22Rv1 (cell line): ENCODE data around the gene PHF24.

Experiments
- H3K27ac ChIP-seq: fragments of 450-650 bp; 2 replicates; pipeline ENCODE4 v1.5.1; 2017
- CTCF ChIP-seq: fragments of 450-650 bp; IDR thresholded peaks from 2 replicates; pipeline ENCODE4 v1.5.1; 2017; ENCODE audit warnings: mild to moderate bottlenecking
- ZFX ChIP-seq: fragments of 450-650 bp; IDR thresholded peaks from 2 replicates; pipeline ENCODE4 v1.6.1; 2017; ENCODE audit warnings: antibody characterized with exemption, borderline replicate concordance

PHF24 gene

GRCh38 chr9:34985311-34985899 lies 27.3 kb downstream of the PHF24 start:
- TF ChIP-seq ZFX (no peak), CTCF (peak; percentile 89)
- H3K27ac ChIP-seq: no peak overlapping the region

DNA sequence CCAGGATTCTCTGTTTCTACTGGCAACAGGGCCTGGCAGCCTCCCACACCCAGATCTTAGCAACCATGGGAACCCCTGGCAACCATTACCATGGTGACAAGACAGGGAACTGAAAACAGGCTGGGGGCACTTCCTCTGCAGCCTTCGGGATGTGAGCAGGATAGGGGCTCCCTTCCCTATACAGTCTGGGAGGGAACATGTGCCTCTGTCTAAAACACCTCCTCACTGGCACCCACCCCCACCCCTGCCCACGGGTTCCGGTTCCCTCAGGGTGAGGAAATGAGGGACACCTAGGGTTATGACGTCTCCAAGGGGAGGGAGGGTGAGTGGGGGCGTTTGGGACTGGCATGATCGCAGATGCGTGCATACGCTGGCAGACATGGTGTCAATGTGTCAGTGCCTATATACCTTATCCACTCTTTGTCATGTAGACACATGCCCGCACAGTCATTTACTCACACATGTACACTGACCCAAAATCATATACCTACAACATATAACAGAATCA lies 28.5 kb downstream of the PHF24 start:
- no peak overlapping the region for H3K27ac ChIP-seq

GRCh38 chr9:34987160-34987901 lies 29.2 kb downstream of the PHF24 start:
- 0 out of 2 replicates have a peak overlapping the region, but pooled peaks have one; percentile 20 for H3K27ac ChIP-seq
- TF ChIP-seq ZFX: no peak
- no peak for TF ChIP-seq CTCF

More for the DNA sequence above, 28.5 kb downstream of the PHF24 start:
- TF ChIP-seq ZFX (no peak), CTCF (no peak)

DNA sequence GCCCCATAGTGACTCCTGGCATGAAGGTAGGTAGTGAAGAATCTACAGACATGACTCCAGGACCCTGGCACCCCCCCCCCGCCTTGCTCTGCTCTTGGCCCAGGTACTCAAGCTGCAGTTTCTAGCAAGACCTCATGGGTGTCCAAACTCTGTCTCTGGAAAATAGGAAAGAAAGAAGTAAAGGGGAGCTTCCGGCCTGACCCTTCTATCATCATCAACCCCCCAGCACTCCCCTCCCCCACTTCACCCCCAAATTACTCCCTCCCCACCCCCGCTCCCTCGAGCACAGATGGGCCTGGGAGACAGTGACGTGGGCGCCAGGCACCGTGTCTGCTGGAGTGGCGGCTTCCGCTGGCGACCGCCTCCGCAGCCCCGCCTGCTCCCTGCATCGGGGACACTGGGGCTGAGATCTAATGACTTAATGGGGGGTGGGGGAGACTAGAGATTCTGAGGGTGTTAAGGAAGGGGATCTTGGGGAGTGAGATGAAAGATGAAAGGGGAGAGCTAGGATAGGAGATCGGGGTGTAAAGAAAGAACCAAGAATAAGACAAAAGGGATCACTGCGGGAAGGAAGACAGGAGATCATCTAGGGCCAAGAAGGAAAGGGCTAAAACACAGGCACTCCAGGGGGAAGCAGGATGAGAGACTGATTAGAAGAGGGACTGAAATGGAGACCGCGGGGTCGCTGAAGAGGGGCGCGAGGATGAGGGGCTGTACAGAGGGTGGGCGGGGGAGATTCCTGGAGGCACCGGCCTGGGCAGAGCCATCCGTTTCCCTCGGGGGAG lies 30.3 kb downstream of the PHF24 start:
- peak overlapping the region; percentile 72 for H3K27ac ChIP-seq
- TF ChIP-seq ZFX (no peak), CTCF (no peak)

DNA sequence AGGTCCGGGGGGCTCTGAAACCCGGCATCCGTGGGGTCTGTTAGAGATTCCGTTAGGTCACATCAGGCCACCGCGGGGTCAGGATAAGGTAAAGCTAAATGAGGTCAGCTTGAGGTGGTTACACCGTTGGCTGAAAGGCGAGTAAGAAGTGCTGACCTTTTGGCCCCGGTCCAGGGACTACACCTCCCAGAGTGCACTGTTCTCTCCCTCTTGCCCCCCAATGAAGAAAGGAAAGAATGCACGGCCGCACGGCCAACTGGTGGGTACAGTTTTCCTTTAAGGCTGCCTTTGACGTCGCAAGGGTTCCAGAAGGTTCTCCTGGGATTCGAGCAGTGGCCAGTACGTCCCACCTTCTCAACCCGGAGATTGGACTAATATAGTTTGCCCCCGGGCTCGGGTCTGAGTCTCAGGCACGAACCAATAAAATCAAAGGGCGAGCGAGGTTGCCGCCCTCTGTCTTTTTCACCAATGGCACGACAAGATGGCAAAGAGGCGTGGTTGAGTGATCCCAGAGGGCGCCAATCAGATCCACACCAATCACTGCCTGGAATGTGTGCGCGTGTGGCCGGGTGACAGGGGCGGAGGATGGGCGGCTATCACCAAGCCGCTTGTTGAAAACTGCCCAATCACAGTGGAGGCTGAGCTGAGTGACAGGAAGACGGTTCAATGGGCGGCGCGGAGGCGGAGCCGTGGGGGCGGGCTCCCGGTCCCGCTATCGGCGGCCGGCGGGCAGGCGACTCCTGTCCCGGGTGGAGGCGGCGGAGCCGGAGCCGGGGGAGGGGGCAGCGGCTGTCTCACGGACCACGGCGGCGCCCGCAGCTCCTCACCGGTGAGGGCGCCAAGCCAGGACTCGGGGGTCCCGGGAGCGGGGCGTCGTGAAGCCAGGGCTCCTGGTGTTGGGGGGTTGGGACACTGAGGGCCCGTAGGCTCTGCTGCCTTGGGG lies 31.2 kb downstream of the PHF24 start, which contains the start of gene DNAJB5:
Gene DNAJB5 (plus strand): TSS at position 743 of the 943 bp plus-strand sequence. CDS start 886 bp downstream, outside the sequence.
- peak within 1 kb of the TSS; percentile 72 for H3K27ac ChIP-seq

More for the DNA sequence above, 31.2 kb downstream of the PHF24 start, which contains the start of gene DNAJB5:
- TF ChIP-seq ZFX (no peak), CTCF (no peak)
